Fibroblast of skin of left quadriceps (primary cell): ENCODE results near the gene HMBS.

Experiments
- DNase-seq, 2 experiments: peaks; one replicate each; pipeline ENCODE4 v3.0.0-alpha.2; 2013; ENCODE audit warnings: low read depth in 2 of 2

HMBS gene

GRCh38 chr11:119067371-119068222, 17.1 kb upstream of the HMBS start, which contains the start of gene VPS11:
VPS11 (plus strand) TSS chr11:119067818; CDS start chr11:119067824, 6 bp downstream.
- peak; percentile 88 to 89 for DNase-seq

- DNase-seq, result no peak
Observed at GRCh38 chr11:119077839-119078238, 6.8 kb upstream of the HMBS start.

GRCh38 chr11:119078675-119079420, 5.8 kb upstream of the HMBS start:
- no peak for DNase-seq

GRCh38 chr11:119081682-119082260, 2.9 kb upstream of the HMBS start:
- DNase-seq, result no peak

GRCh38 chr11:119085437-119085847, 761 bp downstream of the HMBS start:
- DNase-seq, result no peak

GRCh38 chr11:119087123-119087522, 2.4 kb downstream of the HMBS start:
- DNase-seq, result no peak

GRCh38 chr11:119087747-119088241, 3.1 kb downstream of the HMBS start:
- DNase-seq, result no peak

GRCh38 chr11:119088406-119088805, 3.7 kb downstream of the HMBS start:
- DNase-seq, result no peak

GRCh38 chr11:119089319-119089718, 4.6 kb downstream of the HMBS start:
- DNase-seq, result no peak

- no peak for DNase-seq
Observed at GRCh38 chr11:119091178-119091577, 6.5 kb downstream of the HMBS start.

GRCh38 chr11:119091966-119092879, 7.5 kb downstream of the HMBS start:
- DNase-seq, result no peak

- no peak for DNase-seq
Observed at GRCh38 chr11:119092880-119093842, 8.5 kb downstream of the HMBS start.

GRCh38 chr11:119093942-119094815, 9.5 kb downstream of the HMBS start:
- no peak for DNase-seq

- DNase-seq, result peak in 1 of 2 experiments; percentile 44
Observed at GRCh38 chr11:119094816-119095065, 10.1 kb downstream of the HMBS start.

- peak; percentile 99 for DNase-seq
Observed at GRCh38 chr11:119095066-119095880, 10.6 kb downstream of the HMBS start.

GRCh38 chr11:119099711-119100110, 15.0 kb downstream of the HMBS start:
- no peak for DNase-seq

- DNase-seq, result no peak
Observed at GRCh38 chr11:119100246-119100970, 15.7 kb downstream of the HMBS start.
